ENCODE results near the gene PSD4.

Gene PSD4

GRCh38 chr2:113167962-113168340 is 5.8 kb upstream of the PSD4 start:
- no peak for DNase-seq (ENCODE audit: low read depth)

- no peak for DNase-seq (ENCODE audit: low read depth)
Measured at GRCh38 chr2:113169002-113169530, 4.7 kb upstream of the PSD4 start.

DNA sequence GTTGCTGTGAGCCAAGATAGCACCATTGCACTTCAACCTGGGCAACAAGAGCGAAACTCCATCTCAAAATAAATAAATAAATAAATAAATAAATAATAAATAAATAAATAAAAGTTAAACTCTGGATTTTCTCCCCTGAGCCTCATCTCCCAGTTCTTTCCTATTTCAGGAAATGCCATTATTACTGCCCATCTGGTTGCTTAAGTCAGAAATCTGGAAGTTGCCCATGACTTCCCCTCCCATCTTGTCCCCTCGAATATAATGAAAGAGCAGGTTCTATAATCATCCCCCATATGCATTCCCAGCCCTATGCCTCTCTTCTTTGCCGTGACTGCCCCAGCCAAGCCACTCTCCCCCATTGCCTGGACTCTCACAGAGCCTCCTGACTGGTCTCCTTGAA is 4.2 kb upstream of the PSD4 start:
- DNase-seq (ENCODE audit: low read depth): no peak

DNA sequence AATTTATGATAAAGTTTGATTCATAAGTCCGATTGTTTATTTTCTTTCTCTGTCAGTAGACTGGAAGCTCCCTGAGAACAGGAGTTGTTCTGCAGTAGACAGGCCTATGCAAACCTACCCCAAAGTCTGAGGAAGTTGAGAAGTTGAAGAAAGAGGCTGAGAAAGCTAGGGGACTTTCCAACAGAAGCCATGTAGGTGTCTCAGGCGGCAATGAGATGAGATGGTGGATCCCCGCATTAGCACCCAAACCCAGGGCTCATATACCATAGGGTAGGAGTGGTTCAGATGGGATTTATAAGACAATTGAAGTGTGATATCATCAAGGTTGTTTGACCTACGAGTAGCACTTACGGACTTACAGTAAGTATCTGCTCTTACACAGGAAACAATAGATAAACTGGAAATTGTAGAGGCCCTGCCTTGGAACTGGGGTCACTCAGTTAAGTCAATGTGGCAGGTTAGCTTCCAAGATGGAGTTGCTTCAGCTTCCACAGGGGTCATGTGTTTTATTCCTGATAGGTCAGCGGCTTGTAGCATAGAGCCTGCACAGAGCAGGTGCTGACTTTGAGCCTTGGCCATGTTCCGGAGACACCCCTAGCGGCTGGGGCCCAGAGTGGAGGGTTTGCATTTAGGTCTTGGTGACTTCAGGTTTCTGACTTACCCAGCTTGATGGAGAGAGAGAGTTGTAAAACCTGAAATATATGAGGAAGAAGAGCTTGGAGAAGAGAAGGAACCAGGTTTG is 2.3 kb upstream of the PSD4 start:
- no peak for DNase-seq (ENCODE audit: low read depth)

- no peak for DNase-seq (ENCODE audit: low read depth)
Measured at GRCh38 chr2:113172721-113173541, 840 bp upstream of the PSD4 start.

DNA sequence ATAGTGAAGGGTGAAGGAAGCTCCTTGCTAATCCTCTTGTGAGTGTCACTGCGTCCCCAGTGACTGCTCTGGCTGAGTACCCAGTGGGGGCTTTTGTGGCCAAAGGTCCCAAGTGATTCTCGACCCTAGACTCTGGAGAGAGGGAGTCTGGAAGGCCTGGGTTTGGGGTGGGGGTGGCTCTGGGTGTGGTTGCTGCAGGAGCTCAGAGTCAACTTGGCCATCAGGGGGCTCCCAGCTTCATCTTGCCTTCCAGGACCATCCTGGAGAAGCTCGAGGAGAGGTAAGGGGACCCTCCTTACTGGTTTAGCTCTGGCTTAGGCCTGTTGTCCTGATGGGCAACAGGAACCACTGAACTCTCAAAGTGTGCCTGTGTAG is 592 bp downstream of the PSD4 start:
- no peak for DNase-seq (ENCODE audit: low read depth)

- no peak for DNase-seq (ENCODE audit: low read depth)
Measured at GRCh38 chr2:113175042-113175628, 1.4 kb downstream of the PSD4 start.

GRCh38 chr2:113175736-113176695 is 2.2 kb downstream of the PSD4 start:
- DNase-seq (ENCODE audit: low read depth): no peak

DNA sequence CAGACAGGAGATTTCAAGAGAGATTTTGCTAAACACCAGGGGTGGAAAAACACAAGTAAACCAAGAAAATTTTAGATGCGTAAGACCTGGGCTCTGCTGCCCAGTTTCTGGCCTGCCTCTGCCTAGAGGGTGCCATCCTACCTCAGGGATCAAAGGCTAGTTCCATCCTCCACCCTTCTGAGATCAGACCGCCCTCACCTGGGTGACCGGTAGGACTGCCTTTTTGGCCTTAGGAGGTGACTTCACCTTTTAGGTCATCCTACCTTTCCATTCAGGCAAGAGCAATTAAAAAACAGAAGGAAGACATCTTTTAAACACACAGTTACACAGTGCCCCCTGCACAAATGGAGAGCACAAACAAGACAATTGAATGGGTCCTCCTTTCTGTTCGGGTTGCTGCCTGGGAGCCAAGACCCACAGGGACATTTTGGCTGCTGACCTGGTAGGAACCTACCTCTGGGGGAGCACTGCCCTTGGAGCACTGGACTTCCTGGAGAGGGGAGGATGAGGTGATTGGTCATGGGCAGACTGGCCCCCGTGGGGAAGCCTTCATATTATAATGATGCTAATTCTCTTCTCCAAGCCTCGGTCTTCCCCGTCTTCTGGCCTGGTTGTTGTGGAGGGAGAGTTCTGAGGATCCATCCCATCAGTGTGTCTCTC is 3.1 kb downstream of the PSD4 start:
- DNase-seq (ENCODE audit: low read depth): no peak

- DNase-seq (ENCODE audit: low read depth): no peak
Measured at GRCh38 chr2:113178069-113178746, 4.4 kb downstream of the PSD4 start.

- no peak for DNase-seq (ENCODE audit: low read depth)
Measured at GRCh38 chr2:113178891-113179290, 5.1 kb downstream of the PSD4 start.

GRCh38 chr2:113179446-113180045 is 5.8 kb downstream of the PSD4 start:
- no peak for DNase-seq (ENCODE audit: low read depth)

DNA sequence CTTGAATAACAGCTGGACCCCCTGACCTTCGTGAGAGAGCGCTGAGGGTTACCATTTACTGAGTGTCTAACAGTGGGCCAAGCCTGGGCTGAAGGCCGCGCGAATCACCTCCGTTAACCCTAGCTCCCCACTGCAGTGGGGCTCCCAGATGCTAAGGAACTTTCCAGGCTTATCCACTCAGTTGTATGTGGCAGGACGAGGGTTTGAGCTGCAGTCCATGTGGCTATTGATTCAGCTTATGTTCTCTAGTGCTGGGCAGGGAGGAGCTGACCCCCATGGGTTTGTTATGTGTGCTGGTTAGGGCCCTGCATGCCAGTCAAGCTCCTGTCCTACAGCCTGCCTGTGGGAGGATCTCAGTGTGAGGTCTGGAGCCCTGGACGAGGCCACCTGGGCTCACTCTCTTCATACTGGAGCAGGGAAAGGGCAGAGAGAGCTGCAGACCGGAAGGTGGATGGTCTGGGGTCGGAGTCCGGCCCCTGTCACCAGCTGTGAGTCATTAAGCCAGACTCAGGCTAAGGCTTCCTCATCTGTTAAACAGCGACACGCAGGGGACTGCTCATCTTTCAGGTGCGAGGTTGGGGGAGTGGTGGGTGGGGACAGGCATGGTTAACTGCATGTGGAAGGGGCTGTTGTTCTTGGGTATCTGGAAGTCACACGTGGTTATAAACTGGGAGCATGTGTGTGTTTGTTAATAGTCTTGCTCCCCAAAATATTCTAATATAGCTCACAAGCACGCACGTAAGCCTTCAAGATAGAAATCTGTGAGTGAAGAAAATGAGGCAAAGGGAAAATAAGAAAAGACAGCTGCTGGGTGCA is 6.6 kb downstream of the PSD4 start:
- no peak for DNase-seq (ENCODE audit: low read depth)

DNA sequence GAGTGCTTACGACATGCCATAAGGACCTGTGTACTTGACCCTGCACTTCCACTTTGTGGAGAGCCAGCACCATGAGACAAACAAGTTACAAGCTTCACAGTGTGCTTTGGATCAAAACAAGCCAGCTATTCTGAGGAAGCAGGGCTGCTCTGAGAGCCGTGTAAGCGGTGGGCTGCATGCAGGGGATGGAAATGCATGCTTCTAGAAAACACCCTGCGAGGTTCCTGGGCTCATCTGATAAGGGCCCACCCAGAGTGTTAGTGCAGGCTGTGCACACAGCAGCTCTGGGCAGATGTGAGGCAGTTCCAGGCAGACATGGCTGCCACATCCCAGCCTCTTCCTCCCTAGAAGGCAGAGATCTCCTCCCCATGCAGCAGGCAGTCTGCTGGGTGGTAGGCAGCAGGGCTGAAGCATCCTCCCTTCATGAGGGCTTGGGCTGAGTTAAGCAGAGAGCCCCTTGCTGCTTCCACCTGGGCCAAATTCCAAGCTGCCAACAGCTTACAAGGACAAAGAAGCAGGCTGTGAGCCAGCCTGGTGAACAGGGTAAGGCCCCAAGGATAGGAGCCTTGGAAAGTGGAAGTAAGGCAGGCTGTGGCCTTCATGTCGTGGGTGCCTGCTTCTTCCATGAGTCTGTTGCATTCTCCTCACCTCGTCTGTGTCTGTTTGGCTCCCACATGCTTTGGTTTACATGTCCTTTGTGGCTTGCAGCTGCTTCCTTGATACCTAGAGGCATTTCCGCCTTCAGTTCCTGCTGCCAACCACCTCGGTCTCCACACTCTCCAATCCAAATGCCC is 7.7 kb downstream of the PSD4 start:
- no peak for DNase-seq (ENCODE audit: low read depth)

DNA sequence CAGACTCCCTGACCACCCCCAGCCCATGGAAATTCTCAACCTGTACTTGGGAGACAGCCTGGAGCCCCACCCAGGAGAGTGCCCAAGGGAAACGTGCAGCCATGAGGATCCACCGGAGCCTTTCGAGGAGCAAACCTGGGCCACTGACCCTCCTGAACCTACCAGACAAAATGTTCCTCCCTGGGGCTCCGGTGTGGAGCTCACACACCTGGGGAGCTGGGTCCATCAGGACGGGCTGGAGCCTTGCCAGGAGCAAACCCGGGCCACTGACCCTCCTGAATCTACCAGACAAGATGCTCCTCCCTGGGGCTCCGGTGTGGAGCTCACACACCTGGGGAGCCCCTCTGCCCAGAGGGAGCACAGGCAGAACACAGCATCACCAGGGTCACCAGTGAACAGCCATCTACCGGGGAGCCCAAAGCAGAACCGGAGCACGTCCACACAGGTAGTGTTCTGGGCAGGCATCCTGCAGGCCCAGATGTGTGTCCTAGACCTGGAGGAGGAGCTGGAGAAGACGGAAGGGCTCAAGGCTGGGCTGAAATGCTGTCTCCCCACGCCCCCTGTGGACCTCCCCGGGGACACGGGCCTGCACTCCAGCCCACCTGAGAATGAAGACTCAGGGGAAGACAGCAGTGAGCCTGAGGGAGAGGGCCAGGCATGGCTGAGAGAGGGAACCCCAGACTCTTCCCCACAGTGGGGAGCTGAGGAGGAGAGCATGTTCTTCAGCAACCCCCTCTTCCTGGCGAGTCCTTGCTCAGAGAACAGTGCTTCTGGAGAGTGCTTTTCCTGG is 8.9 kb downstream of the PSD4 start:
- DNase-seq (ENCODE audit: low read depth): no peak

DNA sequence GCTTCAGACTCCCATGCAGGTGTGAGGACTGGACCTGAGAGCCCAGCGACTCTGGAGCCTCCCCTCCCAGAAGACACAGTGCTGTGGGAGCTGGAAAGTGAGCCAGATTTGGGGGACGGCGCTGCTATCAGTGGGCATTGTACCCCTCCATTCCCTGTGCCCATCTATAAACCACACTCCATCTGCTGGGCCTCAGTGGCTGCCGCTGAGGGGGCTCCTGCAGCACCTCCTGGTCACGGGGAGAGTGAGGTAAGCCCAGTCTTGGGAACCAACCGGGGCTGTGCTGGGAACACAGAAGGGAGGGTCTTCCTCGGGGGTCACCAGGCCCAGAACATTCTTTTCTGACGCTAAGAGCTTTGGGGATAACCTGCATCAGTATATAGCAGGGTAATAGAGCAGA is 9.5 kb downstream of the PSD4 start:
- no peak for DNase-seq (ENCODE audit: low read depth)

DNA sequence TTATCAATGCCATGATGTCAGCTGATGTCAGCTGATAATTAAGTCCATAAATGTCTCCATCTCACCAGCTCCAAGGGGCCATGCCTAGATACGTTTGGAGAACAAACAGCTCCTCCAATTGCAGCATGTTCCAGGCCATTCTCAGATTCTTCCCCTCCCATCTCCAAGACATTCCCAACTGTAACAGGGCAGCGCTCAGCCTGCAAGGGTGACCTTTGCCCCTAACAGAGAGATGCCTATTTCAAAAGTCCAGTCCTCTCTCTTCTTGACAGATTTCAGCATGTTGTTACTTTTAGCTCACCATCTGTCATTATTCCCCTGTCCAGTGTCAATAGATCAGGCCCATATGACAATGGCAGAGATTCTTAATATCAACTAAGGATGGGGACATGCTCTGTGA is 9.9 kb downstream of the PSD4 start:
- no peak for DNase-seq (ENCODE audit: low read depth)

All from amniotic epithelial cell (primary cell).